Effector memory CD8-positive, alpha-beta T cell (primary cell): ENCODE measurements around the gene CARD9.

Source experiments
- ATAC-seq: fragments of 150-1000 bp; cut with Tn5 transposase; replicated peaks from 2 replicates; pipeline ENCODE4 v1.10.0; 2021; ENCODE audit warnings: mild to moderate bottlenecking, moderate library complexity
- DNase-seq, 3 experiments: peaks; one replicate each; pipeline ENCODE4 v3.0.0; 2021
- H3K27ac Mint-ChIP-seq, 2 donors: one replicate each; pipeline ENCODE4 v1.8.0; 2022; ENCODE audit warnings: mild to moderate bottlenecking in 2 of 2, mixed read lengths in 2 of 2, moderate library complexity in 2 of 2
- H3K27me3 Mint-ChIP-seq, 2 donors: one replicate each; pipeline ENCODE4 v1.8.0; 2022; ENCODE audit warnings: mixed read lengths in 2 of 2
- H3K36me3 Mint-ChIP-seq: one replicate; pipeline ENCODE4 v1.8.0; 2022; ENCODE audit warnings: mild to moderate bottlenecking, moderate library complexity, mixed read lengths; ENCODE audit not compliant: insufficient read depth
- H3K4me1 Mint-ChIP-seq, 2 donors: one replicate each; pipeline ENCODE4 v1.8.0; 2022; ENCODE audit warnings: low read depth in 2 of 2, mixed read lengths in 2 of 2
- H3K4me3 Mint-ChIP-seq, 2 donors: one replicate each; pipeline ENCODE4 v1.8.0; 2022; ENCODE audit warnings: mild to moderate bottlenecking in 2 of 2, mixed read lengths in 2 of 2, moderate library complexity in 2 of 2
- H3K9me3 Mint-ChIP-seq, 2 donors: one replicate each; pipeline ENCODE4 v1.8.0; 2022; ENCODE audit warnings: mixed read lengths in 2 of 2
- total RNA-seq, 9 experiments: gene quantifications; one replicate each; lab custom pipeline; 2026; lab: John Stamatoyannopoulos, UW

CARD9 gene, protein sequence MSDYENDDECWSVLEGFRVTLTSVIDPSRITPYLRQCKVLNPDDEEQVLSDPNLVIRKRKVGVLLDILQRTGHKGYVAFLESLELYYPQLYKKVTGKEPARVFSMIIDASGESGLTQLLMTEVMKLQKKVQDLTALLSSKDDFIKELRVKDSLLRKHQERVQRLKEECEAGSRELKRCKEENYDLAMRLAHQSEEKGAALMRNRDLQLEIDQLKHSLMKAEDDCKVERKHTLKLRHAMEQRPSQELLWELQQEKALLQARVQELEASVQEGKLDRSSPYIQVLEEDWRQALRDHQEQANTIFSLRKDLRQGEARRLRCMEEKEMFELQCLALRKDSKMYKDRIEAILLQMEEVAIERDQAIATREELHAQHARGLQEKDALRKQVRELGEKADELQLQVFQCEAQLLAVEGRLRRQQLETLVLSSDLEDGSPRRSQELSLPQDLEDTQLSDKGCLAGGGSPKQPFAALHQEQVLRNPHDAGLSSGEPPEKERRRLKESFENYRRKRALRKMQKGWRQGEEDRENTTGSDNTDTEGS
- 0 to 0.55 (median 0.13) reads per million in 9 experiments for total RNA-seq

DNA sequence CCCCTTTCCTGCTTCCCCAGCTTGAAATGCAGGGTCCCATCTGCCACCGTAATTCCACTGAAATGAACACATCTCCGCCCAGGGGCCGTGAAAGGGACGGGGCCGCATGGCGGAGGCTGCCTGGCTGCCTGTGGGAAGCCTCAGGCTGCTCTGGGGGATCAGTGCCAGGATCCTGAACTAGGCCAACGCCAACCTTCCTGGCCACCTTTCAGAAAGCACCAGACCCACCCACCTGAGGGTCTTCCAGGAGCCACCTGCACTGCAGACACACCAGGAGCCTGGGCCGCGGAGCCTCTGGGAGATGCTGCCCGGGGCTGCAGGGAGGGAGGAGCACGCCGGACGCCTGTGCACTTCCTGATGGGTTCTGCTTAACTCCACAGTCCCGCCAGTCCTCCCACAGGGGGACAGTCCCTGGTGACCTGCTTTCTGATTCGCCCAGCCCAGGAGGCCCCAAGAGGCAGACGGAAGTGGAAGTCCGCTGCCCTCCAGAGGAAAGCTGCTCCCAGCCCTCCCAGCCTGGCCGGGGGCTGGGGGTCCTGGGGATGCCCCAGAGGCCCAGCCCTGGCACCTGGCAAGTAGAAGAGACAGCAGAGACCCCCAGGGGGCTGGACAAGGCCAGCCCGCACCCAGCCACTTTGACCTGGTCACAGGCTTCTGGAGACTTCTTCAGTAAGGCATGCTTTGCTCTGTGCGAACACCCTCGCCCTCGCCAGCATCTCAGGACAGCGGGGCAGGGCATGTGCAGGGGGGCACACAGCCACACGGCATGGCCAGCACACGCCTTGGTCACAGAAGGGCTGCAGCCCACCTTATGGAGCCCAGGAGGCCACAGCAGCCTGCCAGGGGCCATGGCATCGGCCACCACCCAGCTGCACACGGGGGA, at the start of gene CARD9:
Gene CARD9, minus strand, starts transcription at position 370 of the 883 bp plus-strand sequence. CDS start 1,591 bp downstream, outside the sequence.
- Mint-ChIP-seq H3K4me3 (peak within 1 kb of the TSS in 1 of 2 donors; percentile 55), H3K9me3 (no peaks in the 10 kb centered on the region), H3K36me3 (no peaks in the 10 kb centered on the region), H3K27ac (peak within 1 kb of the TSS in 1 of 2 donors; percentile 44), H3K4me1 (no peaks in the 10 kb centered on the region), H3K27me3 (no peaks in the 10 kb centered on the region)
- DNase-seq: no peak
- ATAC-seq: peak; percentile 22

DNA sequence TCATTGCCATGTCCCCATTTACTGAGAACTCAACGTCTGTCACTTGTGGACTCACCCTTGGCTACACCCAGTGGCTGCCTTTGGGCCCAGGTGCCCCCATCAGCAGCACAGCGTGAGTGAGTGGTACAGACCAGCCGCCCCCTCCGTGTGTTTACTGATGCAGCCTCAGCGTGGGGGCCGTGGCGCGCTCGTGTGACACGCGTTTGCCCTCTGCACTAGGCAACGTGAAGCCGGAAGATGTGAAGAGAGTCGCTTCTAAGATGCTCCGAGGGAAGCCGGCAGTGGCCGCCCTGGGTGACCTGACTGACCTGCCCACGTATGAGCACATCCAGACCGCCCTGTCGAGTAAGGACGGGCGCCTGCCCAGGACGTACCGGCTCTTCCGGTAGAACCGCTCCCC, 49.4 kb upstream of the CARD9 start:
- Mint-ChIP-seq H3K27me3 (no peaks in the 10 kb centered on the region), H3K36me3 (peaks cover 62% of the 10 kb centered on the region), H3K4me1 (peaks cover 0 to 3% of the 10 kb centered on the region in 2 donors), H3K9me3 (no peaks in the 10 kb centered on the region), H3K27ac (no peak overlapping the region), H3K4me3 (no peak overlapping the region)
- DNase-seq: no peak
- no peak for ATAC-seq

DNA sequence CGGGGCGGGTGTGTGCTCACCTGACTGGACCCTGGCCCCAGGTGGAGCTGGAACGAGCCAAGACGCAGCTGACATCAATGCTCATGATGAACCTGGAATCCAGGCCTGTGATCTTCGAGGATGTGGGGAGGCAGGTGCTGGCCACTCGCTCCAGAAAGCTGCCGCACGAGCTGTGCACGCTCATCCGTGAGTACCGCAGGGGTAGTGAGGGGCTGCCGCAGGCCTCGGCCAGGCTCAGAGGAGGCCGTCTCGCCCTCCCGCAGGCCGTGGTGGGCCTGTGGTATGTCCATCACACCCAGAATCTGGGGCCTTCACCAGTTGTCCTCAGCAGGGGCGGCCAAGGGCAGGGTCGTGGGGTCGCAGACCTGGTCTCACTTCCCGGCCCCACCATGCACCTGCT, 48.3 kb upstream of the CARD9 start:
- Mint-ChIP-seq H3K4me3 (no peak overlapping the region), H3K9me3 (no peaks in the 10 kb centered on the region), H3K36me3 (peaks cover 72% of the 10 kb centered on the region), H3K27ac (no peak overlapping the region), H3K4me1 (peaks cover 0 to 3% of the 10 kb centered on the region in 2 donors), H3K27me3 (no peaks in the 10 kb centered on the region)
- DNase-seq: no peak
- no peak for ATAC-seq

DNA sequence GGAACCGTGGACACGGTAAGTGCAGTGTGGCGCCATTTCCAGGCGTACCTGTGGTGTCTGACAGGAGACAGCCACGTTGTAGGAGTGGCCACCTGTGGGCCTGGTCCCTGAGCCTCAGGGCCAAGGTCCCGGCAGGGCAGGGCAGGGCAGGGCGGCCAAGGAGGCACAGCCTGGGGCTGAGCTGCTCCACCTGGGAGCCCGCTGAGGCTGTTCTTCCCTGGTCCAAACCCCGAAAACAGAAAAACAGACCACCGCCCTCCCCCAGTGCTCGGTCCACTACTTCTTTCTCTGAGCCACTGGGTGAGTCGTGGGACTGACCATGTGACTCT, 45.6 kb upstream of the CARD9 start:
- H3K4me1 Mint-ChIP-seq: peaks cover 0 to 3% of the 10 kb centered on the region in 2 donors
- DNase-seq (no peak), ATAC-seq (no peak)
- H3K9me3 Mint-ChIP-seq: no peaks in the 10 kb centered on the region
- no peak overlapping the region for H3K4me3 Mint-ChIP-seq
- peaks cover 84% of the 10 kb centered on the region for H3K36me3 Mint-ChIP-seq
- H3K27me3 Mint-ChIP-seq: no peaks in the 10 kb centered on the region
- H3K27ac Mint-ChIP-seq: no peak overlapping the region

DNA sequence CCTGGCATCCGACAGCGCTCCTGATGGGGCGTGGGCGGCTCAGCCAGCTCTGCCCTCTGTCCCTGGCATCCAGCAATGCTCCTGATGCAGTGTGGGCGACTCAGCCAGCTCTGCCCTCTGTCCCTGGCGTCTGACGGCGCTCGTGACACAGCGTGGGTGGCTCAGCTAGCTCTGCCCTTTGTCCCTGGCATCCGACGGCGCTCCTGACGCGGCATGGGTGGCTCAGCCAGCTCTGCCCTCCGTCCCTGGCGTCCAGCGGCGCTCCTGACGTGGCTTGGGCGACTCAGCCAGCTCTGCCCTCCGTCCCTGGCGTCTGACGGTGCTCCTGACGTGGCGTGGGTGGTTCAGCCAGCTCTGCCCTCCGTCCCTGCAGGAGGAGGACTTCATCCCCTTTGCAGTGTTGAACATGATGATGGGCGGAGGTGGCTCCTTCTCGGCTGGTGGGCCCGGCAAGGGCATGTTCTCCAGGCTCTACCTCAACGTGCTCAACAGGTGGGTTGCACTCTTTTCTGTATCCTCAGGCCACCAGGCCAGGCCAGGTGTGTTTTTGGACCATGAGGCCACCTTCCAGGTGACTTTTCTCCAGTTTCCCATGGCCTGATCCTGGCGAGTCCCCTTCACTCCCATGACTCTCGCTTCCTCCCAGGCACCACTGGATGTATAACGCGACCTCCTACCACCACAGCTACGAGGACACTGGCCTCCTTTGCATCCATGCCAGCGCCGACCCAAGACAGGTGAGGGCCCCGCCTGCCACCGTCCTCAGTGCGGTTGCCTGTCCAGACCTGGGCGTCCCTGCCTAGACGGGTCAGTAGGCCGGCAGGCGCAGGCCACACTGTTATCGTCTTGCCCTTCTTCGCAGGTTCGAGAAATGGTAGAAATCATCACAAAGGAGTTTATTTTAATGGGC, 45.0 kb upstream of the CARD9 start:
- Mint-ChIP-seq H3K36me3 (peaks cover 85% of the 10 kb centered on the region), H3K9me3 (no peaks in the 10 kb centered on the region), H3K27ac (no peak overlapping the region), H3K4me1 (peaks cover 0 to 3% of the 10 kb centered on the region in 2 donors), H3K4me3 (no peak overlapping the region), H3K27me3 (no peaks in the 10 kb centered on the region)
- ATAC-seq: no peak
- DNase-seq: no peak

DNA sequence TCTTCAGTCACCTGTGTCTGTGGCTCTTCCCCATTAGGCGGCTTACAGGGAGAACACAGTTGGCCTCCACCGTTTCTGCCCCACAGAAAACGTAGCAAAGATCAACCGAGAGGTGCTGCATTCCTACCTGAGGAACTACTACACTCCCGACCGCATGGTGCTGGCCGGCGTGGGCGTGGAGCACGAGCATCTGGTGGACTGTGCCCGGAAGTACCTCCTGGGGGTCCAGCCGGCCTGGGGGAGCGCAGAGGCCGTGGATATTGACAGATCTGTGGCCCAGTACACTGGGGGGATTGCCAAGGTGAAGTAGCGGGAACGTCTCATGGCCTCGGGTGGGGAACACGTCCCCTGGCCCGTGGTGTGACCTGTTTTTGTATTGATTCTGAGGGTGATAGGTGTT, 43.4 kb upstream of the CARD9 start:
- Mint-ChIP-seq H3K27me3 (no peaks in the 10 kb centered on the region), H3K4me3 (no peak overlapping the region), H3K36me3 (peaks cover 84% of the 10 kb centered on the region), H3K9me3 (no peaks in the 10 kb centered on the region), H3K27ac (peak overlapping the region in 1 of 2 donors; percentile 54), H3K4me1 (peaks cover 4 to 8% of the 10 kb centered on the region in 2 donors)
- ATAC-seq (no peak), DNase-seq (no peak)

DNA sequence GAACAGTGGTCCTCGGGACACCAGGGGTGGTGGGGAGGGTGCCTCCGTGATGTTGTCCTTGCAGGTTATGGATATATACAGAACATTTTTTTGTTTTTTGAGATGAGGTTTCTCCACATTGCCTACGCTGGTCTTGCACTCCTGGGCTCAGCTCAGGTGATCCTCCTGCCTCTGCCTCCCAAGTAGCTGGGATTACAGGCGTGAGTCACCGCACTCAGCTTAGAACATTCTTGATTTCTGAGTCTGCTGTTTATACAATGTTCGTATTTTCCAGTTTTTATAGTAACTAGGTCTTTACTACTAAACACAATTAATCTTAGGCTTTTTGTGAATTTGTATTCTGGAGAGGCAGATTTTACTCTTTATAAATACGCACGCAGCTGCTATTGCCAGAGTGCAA, 43.0 kb upstream of the CARD9 start:
- H3K9me3 Mint-ChIP-seq: no peaks in the 10 kb centered on the region
- H3K36me3 Mint-ChIP-seq: peaks cover 83% of the 10 kb centered on the region
- no peak overlapping the region for H3K27ac Mint-ChIP-seq
- no peak for ATAC-seq
- H3K4me3 Mint-ChIP-seq: no peak overlapping the region
- H3K4me1 Mint-ChIP-seq: peaks cover 7 to 9% of the 10 kb centered on the region in 2 donors
- H3K27me3 Mint-ChIP-seq: no peaks in the 10 kb centered on the region
- DNase-seq: no peak

DNA sequence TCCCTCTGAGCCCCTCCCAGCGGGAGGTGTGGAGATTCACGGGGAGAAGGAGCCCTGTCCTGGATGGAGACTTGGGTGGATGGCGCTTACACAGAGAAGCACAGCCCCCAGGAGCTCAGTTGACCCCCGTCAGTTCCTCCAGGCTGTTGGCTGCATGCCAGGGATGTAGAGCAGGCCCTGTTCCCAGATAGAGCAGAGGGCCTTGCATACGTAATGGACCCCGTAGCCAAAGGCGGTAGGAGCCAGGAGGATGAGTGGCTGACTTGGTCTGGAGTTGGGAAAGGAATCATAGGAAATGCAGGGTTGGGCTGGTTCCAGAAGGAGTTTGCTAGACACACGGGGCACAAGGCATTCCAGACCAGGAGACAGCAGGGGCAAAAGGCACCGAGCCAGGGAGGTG, 39.5 kb upstream of the CARD9 start:
- H3K27ac Mint-ChIP-seq: peak overlapping the region in 1 of 2 donors; percentile 35
- peaks cover 73% of the 10 kb centered on the region for H3K36me3 Mint-ChIP-seq
- no peaks in the 10 kb centered on the region for H3K9me3 Mint-ChIP-seq
- no peak overlapping the region for H3K4me3 Mint-ChIP-seq
- ATAC-seq (no peak), DNase-seq (no peak)
- H3K27me3 Mint-ChIP-seq: no peaks in the 10 kb centered on the region
- H3K4me1 Mint-ChIP-seq: peaks cover 28 to 30% of the 10 kb centered on the region in 2 donors

DNA sequence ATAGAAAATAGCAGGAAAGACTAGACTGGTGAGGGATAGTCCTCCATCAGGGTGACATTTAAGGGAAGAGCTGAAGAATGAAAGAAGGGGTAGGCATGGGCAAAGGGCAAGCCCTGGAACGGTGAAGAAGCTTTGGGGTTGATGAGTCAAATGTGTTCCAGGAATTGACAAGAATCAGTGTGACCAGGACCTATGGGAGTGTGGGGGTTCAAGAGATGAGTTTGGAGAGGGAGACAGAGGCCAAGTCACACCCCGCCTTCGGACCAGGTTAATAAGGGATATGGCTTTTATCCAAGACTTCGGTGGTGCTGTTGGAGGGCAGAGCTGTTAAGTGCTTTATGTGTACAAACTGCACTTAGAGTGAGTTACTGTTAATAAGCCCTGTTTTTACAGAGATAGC, 37.9 kb upstream of the CARD9 start:
- peak overlapping the region; percentile 89 to 97 for H3K27ac Mint-ChIP-seq
- no peak for ATAC-seq
- no peak for DNase-seq
- H3K4me3 Mint-ChIP-seq: peak overlapping the region; percentile 90 to 92
- peaks cover 30 to 34% of the 10 kb centered on the region in 2 donors for H3K4me1 Mint-ChIP-seq
- H3K27me3 Mint-ChIP-seq: no peaks in the 10 kb centered on the region
- H3K9me3 Mint-ChIP-seq: no peaks in the 10 kb centered on the region
- peaks cover 69% of the 10 kb centered on the region for H3K36me3 Mint-ChIP-seq

DNA sequence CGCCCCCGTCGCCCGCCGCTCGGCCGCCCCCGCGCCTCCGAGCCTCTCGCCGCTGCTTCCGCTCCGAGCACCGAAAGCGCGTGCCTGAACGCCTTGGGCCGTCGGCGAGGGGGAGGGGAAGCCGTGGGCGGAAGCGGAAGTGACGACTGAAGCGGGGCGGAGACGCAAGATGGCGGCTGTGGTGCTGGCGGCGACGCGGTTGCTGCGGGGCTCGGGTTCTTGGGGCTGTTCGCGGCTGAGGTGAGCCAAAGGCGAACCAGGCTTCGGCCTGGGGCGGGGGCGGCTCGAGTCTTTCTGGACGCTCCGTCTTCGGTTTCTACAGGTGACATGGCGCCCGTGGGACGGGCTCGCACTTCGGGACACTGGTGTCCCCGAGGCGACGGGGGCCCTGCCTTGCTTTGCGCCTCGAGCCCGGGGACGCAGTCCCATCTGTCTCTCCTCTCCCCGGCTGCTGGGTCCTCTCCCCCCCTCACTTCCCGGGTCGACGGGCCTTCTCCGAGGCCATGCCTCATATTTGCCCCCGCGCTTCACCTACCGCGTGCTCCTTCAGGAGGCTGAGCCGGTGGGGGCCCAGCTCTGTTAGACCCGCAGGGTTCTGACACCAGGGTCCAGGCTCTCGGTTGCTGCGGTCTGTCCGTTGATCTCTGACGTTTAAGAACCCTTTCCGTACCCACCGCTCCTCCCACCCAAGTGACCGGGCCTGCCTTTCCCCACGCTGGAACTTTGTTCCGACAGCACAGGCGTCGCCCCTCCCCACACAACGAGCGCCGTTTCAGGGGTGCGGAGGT, 37.2 kb upstream of the CARD9 start, which contains the start of the genes ENTR1 and PMPCA:
Gene ENTR1, minus strand, starts transcription at position 115 of the 788 bp plus-strand sequence. CDS start 217 bp downstream, outside the sequence.
Gene PMPCA, plus strand, starts transcription at position 159 of the 788 bp plus-strand sequence. Its CDS starts 11 bp downstream, at position 170.
- ATAC-seq (peak; percentile 88), DNase-seq (peak; percentile 95 to 97 (median 96))
- Mint-ChIP-seq H3K36me3 (peaks cover 68% of the 10 kb centered on the region), H3K4me3 (peak within 1 kb of the TSS; percentile 90 to 92), H3K9me3 (no peaks in the 10 kb centered on the region), H3K27me3 (no peaks in the 10 kb centered on the region), H3K27ac (peak within 1 kb of the TSS; percentile 89 to 97), H3K4me1 (peaks cover 30 to 34% of the 10 kb centered on the region in 2 donors)

DNA sequence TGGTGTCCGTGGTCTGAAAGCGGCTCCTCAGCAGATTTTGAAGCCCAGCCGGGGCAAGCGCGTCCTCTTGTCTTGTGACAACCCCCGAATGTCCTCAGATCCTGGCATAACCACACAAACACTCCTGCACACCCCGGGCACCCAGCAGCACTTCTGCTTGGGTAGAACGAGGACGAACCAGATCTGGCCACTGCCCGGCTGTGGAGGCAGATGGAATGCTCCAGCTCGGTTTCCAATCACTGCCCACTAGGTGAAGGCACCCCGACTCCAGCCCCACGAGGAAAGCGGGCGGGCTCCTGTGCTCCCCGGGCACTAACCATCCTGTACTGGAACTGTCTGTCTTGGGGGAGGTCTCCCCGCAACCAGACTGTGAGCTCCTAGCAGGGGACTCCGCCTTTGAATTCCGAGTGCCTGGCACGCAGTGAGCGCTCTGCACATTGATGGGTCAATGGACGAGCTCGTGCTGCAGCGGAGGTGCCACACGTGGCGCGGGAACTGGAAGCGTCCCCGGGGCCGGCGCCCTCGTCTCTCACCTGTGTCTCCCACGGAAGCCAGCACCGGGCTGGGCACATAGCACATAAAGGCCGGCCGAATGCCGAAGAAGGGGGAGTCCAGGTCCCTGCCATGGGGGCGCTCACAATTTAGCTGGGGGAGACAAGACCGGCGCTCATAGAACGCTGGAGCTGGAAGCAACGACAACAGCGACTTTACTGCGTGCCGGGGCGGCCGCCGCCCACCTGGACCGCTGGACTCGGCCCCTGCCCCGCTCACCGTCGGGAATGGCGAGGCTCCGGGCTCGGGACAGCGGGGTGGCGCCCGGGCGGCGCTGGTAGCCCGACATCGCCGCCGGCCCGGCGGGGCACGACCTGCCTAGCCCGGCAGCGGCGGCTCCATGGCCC, 36.3 kb upstream of the CARD9 start:
- Mint-ChIP-seq H3K27me3 (no peaks in the 10 kb centered on the region), H3K27ac (peak overlapping the region; percentile 89 to 97), H3K9me3 (no peaks in the 10 kb centered on the region), H3K36me3 (peaks cover 70% of the 10 kb centered on the region), H3K4me3 (peak overlapping the region; percentile 90 to 92), H3K4me1 (peaks cover 36 to 40% of the 10 kb centered on the region in 2 donors)
- peak; percentile 38 for ATAC-seq
- DNase-seq: peak; percentile 14 to 26 (median 22)
